ENCODE measurements around the gene RPS6KA2.

Gene RPS6KA2

GRCh38 chr6:166544296-166544605 is 82.8 kb downstream of the RPS6KA2 start:
- in situ Hi-C loops (cut with MboI; ENCODE audit: low pct_unique_long_range_greater_than_20kb, low sequenced_read_pairs, unreplicated experiment), result no loop called here
- TF ChIP-seq, protein P1, sequence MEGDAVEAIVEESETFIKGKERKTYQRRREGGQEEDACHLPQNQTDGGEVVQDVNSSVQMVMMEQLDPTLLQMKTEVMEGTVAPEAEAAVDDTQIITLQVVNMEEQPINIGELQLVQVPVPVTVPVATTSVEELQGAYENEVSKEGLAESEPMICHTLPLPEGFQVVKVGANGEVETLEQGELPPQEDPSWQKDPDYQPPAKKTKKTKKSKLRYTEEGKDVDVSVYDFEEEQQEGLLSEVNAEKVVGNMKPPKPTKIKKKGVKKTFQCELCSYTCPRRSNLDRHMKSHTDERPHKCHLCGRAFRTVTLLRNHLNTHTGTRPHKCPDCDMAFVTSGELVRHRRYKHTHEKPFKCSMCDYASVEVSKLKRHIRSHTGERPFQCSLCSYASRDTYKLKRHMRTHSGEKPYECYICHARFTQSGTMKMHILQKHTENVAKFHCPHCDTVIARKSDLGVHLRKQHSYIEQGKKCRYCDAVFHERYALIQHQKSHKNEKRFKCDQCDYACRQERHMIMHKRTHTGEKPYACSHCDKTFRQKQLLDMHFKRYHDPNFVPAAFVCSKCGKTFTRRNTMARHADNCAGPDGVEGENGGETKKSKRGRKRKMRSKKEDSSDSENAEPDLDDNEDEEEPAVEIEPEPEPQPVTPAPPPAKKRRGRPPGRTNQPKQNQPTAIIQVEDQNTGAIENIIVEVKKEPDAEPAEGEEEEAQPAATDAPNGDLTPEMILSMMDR (IDR thresholded peaks at IDR 0.05; ENCODE audit: extremely low read depth, insufficient read depth, missing control alignments), result no peak
- DNase-seq (ENCODE audit: low spot score), result no peak

DNA sequence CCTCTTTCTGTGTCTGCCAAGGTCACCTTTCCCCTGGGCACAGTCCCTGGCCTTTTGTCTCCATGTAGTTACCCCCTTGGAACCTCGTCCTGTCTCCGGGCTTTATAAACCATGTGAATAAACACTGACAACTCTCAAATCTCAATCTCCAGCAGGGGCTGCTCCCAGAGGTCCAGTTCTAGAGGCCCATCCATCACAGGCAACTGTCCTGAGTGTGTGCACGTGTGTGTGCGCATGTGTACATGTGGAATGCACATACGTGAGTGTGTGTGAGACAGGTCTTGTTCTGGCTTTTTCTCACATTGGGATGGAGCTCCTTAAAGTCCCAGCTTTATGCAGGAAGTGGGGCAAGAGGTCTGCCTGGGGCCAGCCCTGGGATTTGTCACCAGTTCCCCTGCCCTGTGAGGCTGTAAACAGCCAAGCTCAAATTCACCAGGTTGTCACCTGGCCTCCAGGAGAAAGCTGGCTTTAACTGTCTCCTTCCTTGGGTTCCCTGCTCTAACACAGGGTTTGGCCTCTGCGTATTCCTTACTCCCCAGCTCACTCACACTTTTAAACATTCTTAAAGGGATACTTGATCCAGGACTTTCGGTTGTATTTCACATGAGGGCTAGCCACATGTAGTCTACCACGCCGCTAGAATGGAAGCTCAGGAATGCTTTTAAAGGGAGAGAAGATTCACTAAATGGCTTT is 83.3 kb downstream of the RPS6KA2 start:
- in situ Hi-C loops (cut with MboI; ENCODE audit: low pct_unique_long_range_greater_than_20kb, low sequenced_read_pairs, unreplicated experiment), result no loop called here
- TF ChIP-seq, protein P1 (IDR thresholded peaks at IDR 0.05; ENCODE audit: extremely low read depth, insufficient read depth, missing control alignments), result no peak
- DNase-seq (ENCODE audit: low spot score), result no peak

DNA sequence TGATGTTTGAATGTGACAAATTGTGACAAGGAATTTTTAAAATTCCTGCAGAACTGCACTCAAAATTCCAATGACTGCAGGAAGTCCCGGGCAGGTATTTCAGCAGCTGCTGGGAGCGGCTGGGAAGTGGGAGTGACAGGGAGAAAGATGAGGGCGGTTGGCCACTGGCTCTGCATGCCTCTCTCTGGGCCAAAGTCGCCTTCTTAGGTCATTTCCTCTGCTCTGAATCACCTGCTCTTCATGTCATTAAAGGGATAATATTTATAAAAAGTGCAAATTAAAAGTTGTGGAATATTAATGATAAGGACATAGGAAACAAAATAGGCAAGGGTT is 84.5 kb downstream of the RPS6KA2 start:
- no peak for DNase-seq (ENCODE audit: low spot score)
- in situ Hi-C loops (cut with MboI; ENCODE audit: low pct_unique_long_range_greater_than_20kb, low sequenced_read_pairs, unreplicated experiment), result no loop called here
- TF ChIP-seq, protein P1 (IDR thresholded peaks at IDR 0.05; ENCODE audit: extremely low read depth, insufficient read depth, missing control alignments), result no peak

- DNase-seq (ENCODE audit: low spot score), result no peak
Measured at GRCh38 chr6:166541876-166542579, 85.0 kb downstream of the RPS6KA2 start.

DNA sequence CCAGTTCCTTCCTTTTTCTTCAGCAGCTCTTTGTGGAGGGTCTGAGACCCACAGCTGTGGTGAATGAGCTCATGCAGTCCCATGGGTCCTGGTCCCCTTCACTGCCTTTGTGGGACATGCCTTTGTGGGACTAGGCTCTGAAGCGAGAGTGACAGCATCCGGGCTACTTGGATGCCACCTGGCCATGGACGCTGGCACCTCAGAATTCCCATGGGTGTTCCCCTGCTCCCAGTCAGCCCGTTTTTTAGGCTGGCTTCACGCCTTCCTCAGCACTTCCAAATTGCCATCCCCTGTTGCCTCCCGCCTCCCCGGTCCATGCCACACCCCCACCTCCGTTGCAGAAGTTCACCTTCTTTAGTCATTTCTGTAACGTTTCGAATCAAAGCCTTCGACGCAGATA is 85.7 kb downstream of the RPS6KA2 start:
- in situ Hi-C loops (cut with MboI; ENCODE audit: low pct_unique_long_range_greater_than_20kb, low sequenced_read_pairs, unreplicated experiment), result no loop called here
- no peak for DNase-seq (ENCODE audit: low spot score)
- TF ChIP-seq, protein P1 (IDR thresholded peaks at IDR 0.05; ENCODE audit: extremely low read depth, insufficient read depth, missing control alignments), result no peak

More at GRCh38 chr6:166541876-166542579, 85.0 kb downstream of the RPS6KA2 start:
- TF ChIP-seq, protein P1 (IDR thresholded peaks at IDR 0.05; ENCODE audit: extremely low read depth, insufficient read depth, missing control alignments), result no peak
- in situ Hi-C loops (cut with MboI; ENCODE audit: low pct_unique_long_range_greater_than_20kb, low sequenced_read_pairs, unreplicated experiment), result no loop called here

GRCh38 chr6:166540631-166541331 is 86.3 kb downstream of the RPS6KA2 start:
- TF ChIP-seq, protein P1 (IDR thresholded peaks at IDR 0.05; ENCODE audit: extremely low read depth, insufficient read depth, missing control alignments), result no peak
- DNase-seq (ENCODE audit: low spot score), result peak; percentile 72
- in situ Hi-C loops (cut with MboI; ENCODE audit: low pct_unique_long_range_greater_than_20kb, low sequenced_read_pairs, unreplicated experiment), result no loop called here

All from GM13977 (cell line).